IMR-90 (cell line): ENCODE results near the gene SAMD11. TPM values are rescaled to one million over a fixed set of nuclear protein-coding genes. Genes with fewer than 3 reads are reported as not detected.

Experiments
- polyA plus RNA-seq, 3 experiments: library from polyadenylated mRNA; depleted of rRNA; stranded (reverse); fragments of >200 nt; gene quantifications; 2 replicates each; pipeline ENCODE4 v1.2.3, GENCODE V29; 2012; ENCODE audit warnings: low replicate concordance in 1 of 3
- total RNA-seq: library from RNA; depleted of rRNA; stranded (reverse); fragments of >200 nt; gene quantifications from 2 replicates; pipeline ENCODE4 v1.2.3, GENCODE V29; 2012
- TF ChIP-seq, protein P1 (sequence below): conservative IDR thresholded peaks from 2 replicates; pipeline ENCODE4 v1.5.1; 2012; ENCODE audit warnings: mild to moderate bottlenecking, low read depth, low read length, improper control_type of control experiment

The SAMD11 gene
- total and polyA plus RNA-seq, 2 of the 4 experiments (the other 2 are of a cell fraction), result 5.9 to 22.9 TPM

- TF ChIP-seq, protein P1, sequence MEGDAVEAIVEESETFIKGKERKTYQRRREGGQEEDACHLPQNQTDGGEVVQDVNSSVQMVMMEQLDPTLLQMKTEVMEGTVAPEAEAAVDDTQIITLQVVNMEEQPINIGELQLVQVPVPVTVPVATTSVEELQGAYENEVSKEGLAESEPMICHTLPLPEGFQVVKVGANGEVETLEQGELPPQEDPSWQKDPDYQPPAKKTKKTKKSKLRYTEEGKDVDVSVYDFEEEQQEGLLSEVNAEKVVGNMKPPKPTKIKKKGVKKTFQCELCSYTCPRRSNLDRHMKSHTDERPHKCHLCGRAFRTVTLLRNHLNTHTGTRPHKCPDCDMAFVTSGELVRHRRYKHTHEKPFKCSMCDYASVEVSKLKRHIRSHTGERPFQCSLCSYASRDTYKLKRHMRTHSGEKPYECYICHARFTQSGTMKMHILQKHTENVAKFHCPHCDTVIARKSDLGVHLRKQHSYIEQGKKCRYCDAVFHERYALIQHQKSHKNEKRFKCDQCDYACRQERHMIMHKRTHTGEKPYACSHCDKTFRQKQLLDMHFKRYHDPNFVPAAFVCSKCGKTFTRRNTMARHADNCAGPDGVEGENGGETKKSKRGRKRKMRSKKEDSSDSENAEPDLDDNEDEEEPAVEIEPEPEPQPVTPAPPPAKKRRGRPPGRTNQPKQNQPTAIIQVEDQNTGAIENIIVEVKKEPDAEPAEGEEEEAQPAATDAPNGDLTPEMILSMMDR, result no peak
These were observed 36.1 kb downstream of the SAMD11 start (continued) for GRCh38 chr1:959731-960362.
